ENCODE results near the gene ARHGAP10.

ARHGAP10 gene

GRCh38 chr4:147940171-147940570 is 208.3 kb downstream of the ARHGAP10 start:
- H3K36me3 Mint-ChIP-seq (ENCODE audit: low read depth), result peaks cover 7% of the 10 kb centered on the region
- H3K27ac Mint-ChIP-seq, result no peak overlapping the region
- H3K4me1 Mint-ChIP-seq (ENCODE audit: low read depth), result peaks cover 27% of the 10 kb centered on the region
- no peaks in the 10 kb centered on the region for H3K27me3 Mint-ChIP-seq (ENCODE audit: low read depth)
- no peak overlapping the region for H3K4me3 Mint-ChIP-seq
- H3K9me3 Mint-ChIP-seq, result peaks cover 9% of the 10 kb centered on the region

DNA sequence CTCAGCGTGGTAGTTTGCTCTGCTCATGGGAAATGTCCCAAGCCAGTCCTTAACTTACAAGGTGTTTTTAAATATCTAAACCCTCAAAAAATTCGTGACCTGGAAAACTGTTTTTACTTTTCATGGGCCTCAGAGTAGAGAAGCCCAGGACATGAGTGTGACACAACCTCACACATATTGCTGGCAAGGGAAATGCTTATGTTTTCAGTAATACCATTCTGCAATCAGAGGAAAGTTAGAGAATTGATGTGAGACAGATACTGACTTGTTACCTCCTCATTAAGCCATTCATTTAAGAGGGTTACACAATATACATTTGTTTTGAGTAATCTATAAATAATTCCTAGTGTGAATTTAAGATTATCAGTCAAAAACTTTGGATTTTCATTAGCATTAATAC is 209.5 kb downstream of the ARHGAP10 start:
- no peaks in the 10 kb centered on the region for H3K27me3 Mint-ChIP-seq (ENCODE audit: low read depth)
- H3K4me1 Mint-ChIP-seq (ENCODE audit: low read depth), result peaks cover 28% of the 10 kb centered on the region
- H3K4me3 Mint-ChIP-seq, result no peak overlapping the region
- no peak overlapping the region for H3K27ac Mint-ChIP-seq
- peaks cover 10% of the 10 kb centered on the region for H3K9me3 Mint-ChIP-seq
- H3K36me3 Mint-ChIP-seq (ENCODE audit: low read depth), result peaks cover 12% of the 10 kb centered on the region

- Mint-ChIP-seq H3K27me3 (ENCODE audit: low read depth) (no peaks in the 10 kb centered on the region), H3K27ac (peak overlapping the region; percentile 1), H3K9me3 (peaks cover 10% of the 10 kb centered on the region), H3K36me3 (ENCODE audit: low read depth) (peaks cover 17% of the 10 kb centered on the region), H3K4me3 (peak overlapping the region; percentile 43), H3K4me1 (ENCODE audit: low read depth) (peaks cover 28% of the 10 kb centered on the region)
These were observed 210.8 kb downstream of the ARHGAP10 start for GRCh38 chr4:147942729-147943128.

- H3K4me3 Mint-ChIP-seq, result peak overlapping the region; percentile 43
These were observed 211.3 kb downstream of the ARHGAP10 start for GRCh38 chr4:147943159-147943638.

DNA sequence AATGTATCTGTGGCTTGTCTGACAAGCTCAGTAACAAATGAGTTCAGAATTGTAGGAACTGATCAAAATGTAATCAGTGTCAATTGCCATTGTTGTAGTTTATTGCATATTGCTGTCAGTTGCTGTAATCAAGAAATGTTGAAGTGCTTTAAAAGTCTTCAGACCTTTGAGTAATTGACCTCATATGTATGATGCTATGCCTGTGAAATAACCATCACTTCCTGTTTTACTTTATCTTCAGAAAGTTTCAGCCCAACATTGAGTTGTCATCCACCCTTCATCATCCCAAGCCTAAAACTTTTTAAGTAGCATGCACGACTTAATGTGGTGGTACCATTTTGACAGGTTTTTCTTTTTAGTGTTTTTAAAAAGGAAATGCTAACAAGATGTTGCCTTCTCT is 212.4 kb downstream of the ARHGAP10 start:
- peak overlapping the region; percentile 4 for H3K4me3 Mint-ChIP-seq
- peaks cover 21% of the 10 kb centered on the region for H3K36me3 Mint-ChIP-seq (ENCODE audit: low read depth)
- H3K4me1 Mint-ChIP-seq (ENCODE audit: low read depth), result peaks cover 28% of the 10 kb centered on the region
- H3K27ac Mint-ChIP-seq, result no peak overlapping the region
- H3K27me3 Mint-ChIP-seq (ENCODE audit: low read depth), result no peaks in the 10 kb centered on the region
- peaks cover 10% of the 10 kb centered on the region for H3K9me3 Mint-ChIP-seq

More at GRCh38 chr4:147943159-147943638, 211.3 kb downstream of the ARHGAP10 start:
- Mint-ChIP-seq H3K36me3 (ENCODE audit: low read depth) (peaks cover 19% of the 10 kb centered on the region), H3K4me1 (ENCODE audit: low read depth) (peaks cover 28% of the 10 kb centered on the region), H3K9me3 (peaks cover 10% of the 10 kb centered on the region), H3K27me3 (ENCODE audit: low read depth) (no peaks in the 10 kb centered on the region), H3K27ac (peak overlapping the region; percentile 1)

GRCh38 chr4:147944670-147945260 is 212.9 kb downstream of the ARHGAP10 start:
- H3K27ac Mint-ChIP-seq, result no peak overlapping the region
- no peak overlapping the region for H3K4me3 Mint-ChIP-seq
- H3K27me3 Mint-ChIP-seq (ENCODE audit: low read depth), result no peaks in the 10 kb centered on the region
- peaks cover 10% of the 10 kb centered on the region for H3K9me3 Mint-ChIP-seq
- peaks cover 21% of the 10 kb centered on the region for H3K36me3 Mint-ChIP-seq (ENCODE audit: low read depth)
- peaks cover 28% of the 10 kb centered on the region for H3K4me1 Mint-ChIP-seq (ENCODE audit: low read depth)

- Mint-ChIP-seq H3K27ac (no peak overlapping the region), H3K27me3 (ENCODE audit: low read depth) (no peaks in the 10 kb centered on the region), H3K4me3 (no peak overlapping the region), H3K4me1 (ENCODE audit: low read depth) (peaks cover 17% of the 10 kb centered on the region), H3K9me3 (peaks cover 10% of the 10 kb centered on the region), H3K36me3 (ENCODE audit: low read depth) (peaks cover 18% of the 10 kb centered on the region)
These were observed 216.4 kb downstream of the ARHGAP10 start for GRCh38 chr4:147948336-147948735.

DNA sequence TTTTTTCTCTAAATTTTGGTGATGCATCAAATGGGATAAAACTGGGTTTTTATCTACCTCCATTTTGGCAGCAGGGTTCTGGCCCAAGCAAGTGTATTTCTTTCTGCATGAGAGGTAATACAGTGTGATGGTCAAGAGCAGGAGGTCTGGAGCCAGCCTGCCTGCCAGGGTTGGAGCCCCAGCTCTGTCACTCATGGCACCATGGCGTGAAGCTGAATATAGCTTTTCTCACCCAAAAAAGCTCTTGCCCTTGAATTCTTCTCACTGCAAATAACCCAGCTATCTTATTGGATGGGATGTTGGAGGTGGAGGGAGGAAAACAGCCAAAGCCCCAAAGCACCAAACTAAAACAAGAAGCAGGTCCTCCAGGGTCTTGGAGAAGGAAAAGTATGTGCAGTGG is 218.4 kb downstream of the ARHGAP10 start:
- peaks cover 13% of the 10 kb centered on the region for H3K36me3 Mint-ChIP-seq (ENCODE audit: low read depth)
- no peaks in the 10 kb centered on the region for H3K27me3 Mint-ChIP-seq (ENCODE audit: low read depth)
- no peak overlapping the region for H3K27ac Mint-ChIP-seq
- H3K4me3 Mint-ChIP-seq, result no peak overlapping the region
- H3K9me3 Mint-ChIP-seq, result peaks cover under 1% of the 10 kb centered on the region
- H3K4me1 Mint-ChIP-seq (ENCODE audit: low read depth), result no peaks in the 10 kb centered on the region

DNA sequence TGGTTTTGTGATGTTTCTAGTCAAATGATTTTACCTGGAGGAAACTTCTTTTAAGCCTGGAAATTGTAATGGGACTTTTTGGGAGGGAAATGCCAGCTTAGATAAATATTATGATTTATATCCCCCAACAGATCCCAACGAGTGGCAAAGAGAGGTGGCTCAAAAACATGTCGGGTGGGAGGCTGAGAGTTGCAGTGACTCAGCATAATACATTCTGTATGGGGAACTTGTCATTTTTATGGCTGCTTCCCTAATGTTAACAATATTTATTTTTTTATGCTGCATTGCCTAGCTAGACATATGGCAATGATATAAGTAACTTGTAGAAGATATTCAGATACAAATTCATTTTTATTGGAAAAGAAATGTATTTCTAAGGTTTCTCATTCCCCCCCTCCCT is 219.0 kb downstream of the ARHGAP10 start:
- H3K9me3 Mint-ChIP-seq, result no peaks in the 10 kb centered on the region
- H3K4me3 Mint-ChIP-seq, result no peak overlapping the region
- H3K27ac Mint-ChIP-seq, result no peak overlapping the region
- no peaks in the 10 kb centered on the region for H3K27me3 Mint-ChIP-seq (ENCODE audit: low read depth)
- H3K36me3 Mint-ChIP-seq (ENCODE audit: low read depth), result peaks cover 10% of the 10 kb centered on the region
- no peaks in the 10 kb centered on the region for H3K4me1 Mint-ChIP-seq (ENCODE audit: low read depth)

DNA sequence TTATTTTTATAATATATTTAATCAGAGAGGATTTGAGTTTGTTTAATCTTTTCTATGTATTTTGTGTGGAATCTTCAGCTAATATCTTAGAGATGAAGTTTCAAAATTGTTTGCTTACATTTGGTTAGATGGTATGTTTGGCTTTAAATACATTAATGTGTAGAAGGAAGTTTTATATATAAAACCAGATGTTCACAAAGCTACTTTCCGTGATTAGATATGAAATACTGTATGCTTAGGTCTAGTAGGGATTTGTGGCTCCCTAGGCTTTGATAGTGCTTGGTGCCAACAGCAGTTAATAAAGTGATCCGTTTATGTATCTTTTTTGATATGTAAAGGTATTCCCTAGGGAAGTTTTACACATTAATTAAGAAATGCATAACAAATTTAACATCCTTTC is 223.0 kb downstream of the ARHGAP10 start:
- H3K27me3 Mint-ChIP-seq (ENCODE audit: low read depth), result no peaks in the 10 kb centered on the region
- H3K9me3 Mint-ChIP-seq, result no peaks in the 10 kb centered on the region
- no peak overlapping the region for H3K27ac Mint-ChIP-seq
- no peaks in the 10 kb centered on the region for H3K4me1 Mint-ChIP-seq (ENCODE audit: low read depth)
- peaks cover 4% of the 10 kb centered on the region for H3K36me3 Mint-ChIP-seq (ENCODE audit: low read depth)
- no peak overlapping the region for H3K4me3 Mint-ChIP-seq

- Mint-ChIP-seq H3K4me3 (no peak overlapping the region), H3K27ac (no peak overlapping the region), H3K27me3 (ENCODE audit: low read depth) (no peaks in the 10 kb centered on the region), H3K36me3 (ENCODE audit: low read depth) (peaks cover 4% of the 10 kb centered on the region), H3K4me1 (ENCODE audit: low read depth) (no peaks in the 10 kb centered on the region), H3K9me3 (no peaks in the 10 kb centered on the region)
These were observed 224.1 kb downstream of the ARHGAP10 start for GRCh38 chr4:147955827-147956558.

DNA sequence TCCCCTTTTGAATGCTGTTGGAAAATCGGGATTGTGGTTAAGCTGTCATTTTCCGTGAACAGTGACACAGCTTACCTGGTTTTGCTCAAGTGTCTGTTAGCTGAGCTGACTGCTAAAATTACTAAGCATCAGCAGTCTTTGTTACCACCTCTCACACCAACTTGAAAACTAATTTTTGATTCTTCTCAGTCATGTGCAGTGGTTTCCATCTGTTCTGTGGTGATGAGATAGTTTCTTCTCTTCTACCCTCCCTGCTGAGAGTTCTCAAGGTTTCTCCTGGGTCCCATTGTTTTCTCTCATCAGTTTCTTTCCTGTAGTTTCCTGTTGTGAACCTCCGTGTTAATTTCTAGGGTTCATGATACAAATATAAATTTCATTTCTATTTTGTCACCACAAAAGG is 225.6 kb downstream of the ARHGAP10 start:
- H3K4me1 Mint-ChIP-seq (ENCODE audit: low read depth), result no peaks in the 10 kb centered on the region

DNA sequence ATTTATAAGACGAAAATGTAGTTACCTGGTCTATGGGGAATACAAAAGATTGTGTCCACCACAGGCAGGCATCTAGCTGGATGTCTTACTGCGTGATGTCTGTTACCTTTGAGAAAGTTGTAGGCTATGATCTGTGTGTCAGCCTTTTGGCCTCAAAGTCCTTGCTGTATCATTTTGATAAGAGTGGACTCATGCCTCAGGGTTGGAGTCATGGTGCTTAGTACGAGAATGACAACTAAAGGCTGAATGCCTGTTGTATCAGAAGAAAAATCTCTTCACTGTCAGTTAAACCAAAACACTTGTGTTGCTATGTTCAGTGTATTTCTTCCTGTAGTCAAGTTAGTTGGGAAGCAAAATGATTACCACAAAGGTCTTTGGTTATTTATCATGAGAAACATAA is 226.2 kb downstream of the ARHGAP10 start:
- Mint-ChIP-seq H3K27ac (no peak overlapping the region), H3K4me1 (ENCODE audit: low read depth) (no peaks in the 10 kb centered on the region), H3K9me3 (no peaks in the 10 kb centered on the region), H3K36me3 (ENCODE audit: low read depth) (peaks cover 4% of the 10 kb centered on the region), H3K27me3 (ENCODE audit: low read depth) (no peaks in the 10 kb centered on the region), H3K4me3 (no peak overlapping the region)

More for the DNA sequence above, 225.6 kb downstream of the ARHGAP10 start:
- H3K36me3 Mint-ChIP-seq (ENCODE audit: low read depth), result peaks cover 4% of the 10 kb centered on the region
- no peaks in the 10 kb centered on the region for H3K9me3 Mint-ChIP-seq
- H3K4me3 Mint-ChIP-seq, result no peak overlapping the region
- H3K27me3 Mint-ChIP-seq (ENCODE audit: low read depth), result no peaks in the 10 kb centered on the region
- H3K27ac Mint-ChIP-seq, result no peak overlapping the region

- Mint-ChIP-seq H3K27me3 (ENCODE audit: low read depth) (no peaks in the 10 kb centered on the region), H3K9me3 (no peaks in the 10 kb centered on the region), H3K4me1 (ENCODE audit: low read depth) (no peaks in the 10 kb centered on the region), H3K4me3 (no peak overlapping the region), H3K27ac (no peak overlapping the region), H3K36me3 (ENCODE audit: low read depth) (peaks cover 4% of the 10 kb centered on the region)
These were observed 226.7 kb downstream of the ARHGAP10 start for GRCh38 chr4:147958489-147959065.

DNA sequence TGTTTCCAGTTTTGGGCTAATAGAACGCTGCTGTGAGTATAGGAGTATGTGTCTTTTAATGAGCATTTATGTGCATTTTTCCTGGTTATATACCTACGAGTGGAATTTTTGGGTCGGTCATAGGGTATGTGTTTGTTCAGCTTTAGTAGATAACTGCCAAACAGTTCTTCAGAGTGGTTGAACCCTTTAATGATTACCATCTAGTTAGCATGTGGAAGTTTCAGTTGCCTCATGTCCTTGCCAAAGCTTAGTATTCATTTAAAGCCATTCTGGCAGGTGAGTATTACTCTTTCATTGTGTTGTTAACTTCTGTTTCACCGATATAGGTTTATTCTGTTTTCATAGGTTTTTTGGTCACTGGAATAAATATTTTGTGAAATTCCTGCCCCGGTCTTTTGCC is 229.1 kb downstream of the ARHGAP10 start:
- Mint-ChIP-seq H3K4me1 (ENCODE audit: low read depth) (no peaks in the 10 kb centered on the region), H3K27me3 (ENCODE audit: low read depth) (no peaks in the 10 kb centered on the region), H3K4me3 (no peak overlapping the region), H3K9me3 (no peaks in the 10 kb centered on the region), H3K36me3 (ENCODE audit: low read depth) (peaks cover 8% of the 10 kb centered on the region), H3K27ac (no peak overlapping the region)

All from T-helper 1 cell treated with Interleukin-12 subunit alpha and Interleukin-12 subunit beta and Interleukin-4 antibody, amounts not matched to agents 30 μg/mL and 1 μg/mL, for 36 hours (primary cell).